A673 (cell line): Measurements from ENCODE around the gene TRPM1. TPM values are rescaled to one million over a fixed set of nuclear protein-coding genes. Genes with fewer than 3 reads are reported as not detected.
A peak's percentile ranks its signal among the peaks of the same experiment; 100 is the strongest.

Experiments used
- BruUV-seq: library from RNA; stranded (reverse); fragments of 400-500 nt; replicated peaks from 2 replicates; lab custom pipeline; 2021; lab: Mats Ljungman, UMichigan
- CTCF ChIA-PET: fragments of 300-600 bp; sonication (Branson Sonifier 250); formaldehyde crosslinking; loops from one replicate; lab custom pipeline; 2022; ENCODE audit warnings: antibody characterized with exemption; lab: Charles Lee
- POLR2A ChIA-PET: fragments of 300-600 bp; sonication (Branson Sonifier 250); formaldehyde crosslinking; loops from one replicate; lab custom pipeline; 2022; ENCODE audit warnings: antibody characterized with exemption; ENCODE audit not compliant: low non-redundant PET; lab: Charles Lee
- DNase-seq: peaks from one replicate; pipeline ENCODE4 v3.0.0-alpha.2; 2015; ENCODE audit warnings: low spot score
- H3K27ac ChIP-seq: fragments of 200-600 bp; sonication (generic); 2 replicates; pipeline ENCODE4 v1.5.1; 2016; ENCODE audit warnings: mixed run types, low read depth, mild to moderate bottlenecking, mixed read lengths, antibody characterized with exemption, low read length; ENCODE audit not compliant: poor library complexity, severe bottlenecking
- H3K27me3 ChIP-seq: fragments of 200-600 bp; sonication (generic); replicated peaks from 2 replicates; pipeline ENCODE4 v1.6.1; 2017; ENCODE audit warnings: mixed run types, low read depth, mild to moderate bottlenecking, mixed read lengths, antibody characterized with exemption, low read length; ENCODE audit not compliant: insufficient read depth, poor library complexity
- H3K36me3 ChIP-seq: fragments of 200-600 bp; sonication (generic); 2 replicates; pipeline ENCODE4 v1.6.1; 2016; ENCODE audit warnings: mixed run types, mild to moderate bottlenecking, mixed read lengths, antibody characterized with exemption, low read length; ENCODE audit not compliant: insufficient read depth, poor library complexity, severe bottlenecking
- H3K4me1 ChIP-seq: fragments of 200-600 bp; sonication (generic); 2 replicates; pipeline ENCODE4 v1.6.1; 2017; ENCODE audit warnings: mixed run types, mild to moderate bottlenecking, mixed read lengths, antibody characterized with exemption, low read length; ENCODE audit not compliant: insufficient read depth, poor library complexity, severe bottlenecking
- H3K4me3 ChIP-seq: fragments of 200-600 bp; sonication (generic); 2 replicates; pipeline ENCODE4 v1.5.1; 2016; ENCODE audit warnings: low read depth, mixed run types, mild to moderate bottlenecking, mixed read lengths, low read length; ENCODE audit not compliant: poor library complexity, severe bottlenecking
- H3K9me3 ChIP-seq: fragments of 200-600 bp; sonication (generic); 2 replicates; pipeline ENCODE4 v1.6.1; 2016; ENCODE audit warnings: mixed run types, low read depth, mild to moderate bottlenecking, mixed read lengths, antibody characterized with exemption, low read length; ENCODE audit not compliant: poor library complexity, severe bottlenecking
- CTCF ChIP-seq: fragments of 300-800, 200-600 bp; sonication (generic); conservative IDR thresholded peaks from 2 replicates; pipeline ENCODE4 v1.5.1; 2017; ENCODE audit warnings: low read depth, mild to moderate bottlenecking, antibody characterized with exemption, low read length, moderate library complexity, mixed read lengths
- EZH2 ChIP-seq: fragments of 200-600 bp; sonication (generic); IDR thresholded peaks from 2 replicates; pipeline ENCODE4 v1.6.1; 2017; ENCODE audit warnings: borderline replicate concordance, low read depth, mild to moderate bottlenecking, mixed read lengths, antibody characterized with exemption, low read length; ENCODE audit not compliant: poor library complexity, severe bottlenecking
- intact Hi-C: fragments of 100-400 bp; cut with micrococcal nuclease; formaldehyde crosslinking; loops from one replicate; pipeline ENCODE4 v1.10.0; 2022; ENCODE audit not compliant: unreplicated experiment
- total RNA-seq: library from RNA; stranded (reverse); gene quantifications from 2 replicates; pipeline ENCODE4 v1.2.3, GENCODE V29; 2021

The TRPM1 gene
- total RNA-seq, 1 experiment from 2014 or later, result not detected

- Histone ChIP-seq H3K27me3 (no peaks in the 10 kb centered on the region), H3K4me3 (no peak overlapping the region), H3K4me1 (no peaks in the 10 kb centered on the region), H3K27ac (no peak overlapping the region), H3K9me3 (no peaks in the 10 kb centered on the region), H3K36me3 (no peaks in the 10 kb centered on the region)
- ChIA-PET POLR2A (no interaction called here), CTCF (no interaction called here)
- TF ChIP-seq CTCF, result no peak
- no peak for TF ChIP-seq EZH2
- intact Hi-C loops, result no loop called here
- no peak for DNase-seq
- BruUV-seq, result no TSS peak
These were observed 45.9 kb upstream of the TRPM1 start for GRCh38 chr15:31147456-31147855.

- DNase-seq, result no peak
- POLR2A ChIA-PET, result no interaction called here
- Histone ChIP-seq H3K36me3 (no peaks in the 10 kb centered on the region), H3K4me1 (no peaks in the 10 kb centered on the region), H3K27me3 (no peaks in the 10 kb centered on the region), H3K27ac (no peak overlapping the region), H3K9me3 (no peaks in the 10 kb centered on the region), H3K4me3 (no peak overlapping the region)
- no peak for TF ChIP-seq EZH2
- TF ChIP-seq CTCF, result 0 out of 2 replicates have a peak, but pooled peaks have one; percentile 9
- CTCF ChIA-PET, result no interaction called here
- no TSS peak for BruUV-seq
- intact Hi-C loops, result no loop called here
These were observed 43.9 kb upstream of the TRPM1 start for GRCh38 chr15:31145271-31145911.

GRCh38 chr15:31141792-31142191 lies 40.3 kb upstream of the TRPM1 start:
- POLR2A ChIA-PET, result no interaction called here
- no peaks in the 10 kb centered on the region for H3K36me3 ChIP-seq
- CTCF ChIA-PET, result no interaction called here
- H3K9me3 ChIP-seq, result no peaks in the 10 kb centered on the region
- intact Hi-C loops, result no loop called here
- no peaks in the 10 kb centered on the region for H3K27me3 ChIP-seq
- no TSS peak for BruUV-seq
- H3K27ac ChIP-seq, result no peak overlapping the region
- H3K4me1 ChIP-seq, result no peaks in the 10 kb centered on the region
- H3K4me3 ChIP-seq, result no peak overlapping the region
- no peak for TF ChIP-seq EZH2
- no peak for TF ChIP-seq CTCF
- DNase-seq, result no peak
